Mesenchymal stem cell (in vitro differentiated cells and primary cell): ENCODE measurements around the gene NAB2.
A peak's percentile ranks its signal among the peaks of the same experiment; 100 is the strongest.

ENCODE experiments used
- DNase-seq: peaks from one replicate; pipeline ENCODE4 v3.0.0-alpha.2; 2013
- H2AFZ ChIP-seq: one replicate; pipeline ENCODE4 v1.6.1; 2013; ENCODE audit warnings: low read depth, mild to moderate bottlenecking, control low read depth, inconsistent platforms, low read length, moderate library complexity
- H2AK5ac ChIP-seq: 2 replicates; pipeline ENCODE4 v1.6.1; 2013; ENCODE audit warnings: low read length, moderate library complexity, mild to moderate bottlenecking, inconsistent platforms; ENCODE audit not compliant: severe bottlenecking
- H2BK120ac ChIP-seq: one replicate; pipeline ENCODE4 v1.6.1; 2013; ENCODE audit warnings: low read depth, mild to moderate bottlenecking, inconsistent platforms, low read length, moderate library complexity
- H2BK12ac ChIP-seq, 2 experiments: one replicate each; pipeline ENCODE4 v1.6.1; 2013; ENCODE audit warnings: inconsistent platforms in 2 of 2, low read length in 2 of 2, mild to moderate bottlenecking in 2 of 2, moderate library complexity in 2 of 2, control low read depth in 1 of 2
- H2BK15ac ChIP-seq: one replicate; pipeline ENCODE4 v1.6.1; 2013; ENCODE audit warnings: mild to moderate bottlenecking, low read depth, inconsistent platforms; ENCODE audit not compliant: poor library complexity, severe bottlenecking
- H2BK5ac ChIP-seq: 2 replicates; pipeline ENCODE4 v1.6.1; 2013; ENCODE audit warnings: low read depth, mild to moderate bottlenecking, low read length, control low read depth, inconsistent platforms; ENCODE audit not compliant: poor library complexity, severe bottlenecking
- H3K14ac ChIP-seq, 2 experiments: one replicate each; pipeline ENCODE4 v1.6.1; 2013; ENCODE audit warnings: inconsistent platforms in 2 of 2, low read length in 2 of 2, control low read depth in 1 of 2, mild to moderate bottlenecking in 1 of 2, moderate library complexity in 1 of 2
- H3K18ac ChIP-seq, 2 experiments: one replicate each; pipeline ENCODE4 v1.6.1; 2013; ENCODE audit warnings: inconsistent platforms in 2 of 2, low read length in 2 of 2, control low read depth in 1 of 2, low read depth in 1 of 2, mild to moderate bottlenecking in 1 of 2
- H3K23ac ChIP-seq, 2 experiments: one replicate each; pipeline ENCODE4 v1.6.1; 2013; ENCODE audit warnings: inconsistent platforms in 2 of 2, low read length in 2 of 2, mild to moderate bottlenecking in 2 of 2, moderate library complexity in 2 of 2, control low read depth in 1 of 2
- H3K27ac ChIP-seq: 2 replicates; pipeline ENCODE4 v1.5.1; 2013; ENCODE audit warnings: mild to moderate bottlenecking, moderate library complexity, low read length, control low read depth, inconsistent platforms; ENCODE audit not compliant: poor library complexity, severe bottlenecking
- H3K27me3 ChIP-seq, 2 experiments: 2 replicates each; pipeline versions ENCODE4 v1.6.1 to v1.7.0; 2013; ENCODE audit warnings: low read length in 2 of 2, mild to moderate bottlenecking in 2 of 2, moderate library complexity in 2 of 2, control low read depth in 1 of 2, inconsistent platforms in 1 of 2; ENCODE audit not compliant: control insufficient read depth in 1 of 2, insufficient read depth in 1 of 2
- H3K36me3 ChIP-seq, 2 experiments: 2 replicates each; pipeline versions ENCODE4 v1.6.1 to v1.7.0; 2013; ENCODE audit warnings: low read length in 2 of 2, control low read depth in 1 of 2, inconsistent platforms in 1 of 2, low read depth in 1 of 2, mild to moderate bottlenecking in 1 of 2; ENCODE audit not compliant: insufficient read depth in 2 of 2, control insufficient read depth in 1 of 2
- H3K4ac ChIP-seq, 2 experiments: one replicate each; pipeline ENCODE4 v1.6.1; 2013; ENCODE audit warnings: inconsistent platforms in 2 of 2, low read length in 2 of 2, mild to moderate bottlenecking in 2 of 2, moderate library complexity in 2 of 2, control low read depth in 1 of 2, low read depth in 1 of 2
- H3K4me1 ChIP-seq: 2 replicates; pipeline ENCODE4 v1.6.1; 2013; ENCODE audit warnings: low read depth, low read length, control low read depth; ENCODE audit not compliant: control insufficient read depth, insufficient read depth
- H3K4me2 ChIP-seq: 2 replicates; pipeline ENCODE4 v1.6.1; 2013; ENCODE audit warnings: low read length, mild to moderate bottlenecking, inconsistent platforms; ENCODE audit not compliant: poor library complexity, severe bottlenecking
- H3K4me3 ChIP-seq, 2 experiments: 2 replicates each; pipeline versions ENCODE4 v1.5.1 to v1.7.0; 2013; ENCODE audit warnings: low read length in 2 of 2, mild to moderate bottlenecking in 2 of 2, control low read depth in 1 of 2, low read depth in 1 of 2; ENCODE audit not compliant: insufficient read depth in 1 of 2
- H3K79me1 ChIP-seq: replicated peaks from 2 replicates; pipeline ENCODE4 v1.6.1; 2013; ENCODE audit warnings: mild to moderate bottlenecking, control low read depth, low read length, inconsistent platforms; ENCODE audit not compliant: poor library complexity, severe bottlenecking
- H3K9ac ChIP-seq: 2 replicates; pipeline ENCODE4 v1.7.0; 2013; ENCODE audit warnings: mild to moderate bottlenecking, low read length, moderate library complexity
- H3K9me3 ChIP-seq: 2 replicates; pipeline ENCODE4 v1.7.0; 2013; ENCODE audit warnings: mild to moderate bottlenecking, low read length; ENCODE audit not compliant: control insufficient read depth
- H4K8ac ChIP-seq: one replicate; pipeline ENCODE4 v1.6.1; 2013; ENCODE audit warnings: inconsistent platforms, mild to moderate bottlenecking, low read length, moderate library complexity
- H4K91ac ChIP-seq: one replicate; pipeline ENCODE4 v1.6.1; 2013; ENCODE audit warnings: mild to moderate bottlenecking, low read length, inconsistent platforms
- WGBS: methylation state at CpG from one replicate; pipeline ENCODE4 v1.1.7; 2013; ENCODE audit warnings: mixed read lengths; 5-methylcytosine and 5-hydroxymethylcytosine counted together

The NAB2 gene

DNA sequence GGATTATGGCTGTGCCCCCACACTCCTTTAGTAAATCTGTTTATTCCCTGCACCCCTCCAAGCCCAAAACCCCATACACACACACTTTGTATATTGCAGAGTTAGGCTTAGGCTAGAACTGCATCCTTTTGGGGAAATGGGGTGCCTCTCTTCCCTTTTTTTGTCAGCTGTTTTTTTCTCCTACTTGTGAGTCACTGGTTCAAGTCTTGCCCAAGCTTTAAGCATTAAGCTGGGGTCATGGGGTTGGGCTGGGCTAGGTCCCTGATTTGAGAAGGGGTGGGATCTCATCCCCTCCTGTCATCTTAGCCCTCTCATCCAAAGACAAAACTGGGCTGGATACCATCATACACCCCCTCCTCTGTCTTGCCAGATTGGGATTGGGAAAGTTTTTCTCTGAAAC is 41.0 kb downstream of the NAB2 start:
- H3K4me2 ChIP-seq, result peak overlapping the region; percentile 74

GRCh38 chr12:57130941-57131340 is 42.0 kb downstream of the NAB2 start:
- no peak overlapping the region for H2BK12ac ChIP-seq
- H3K79me1 ChIP-seq, result peaks cover 8% of the 10 kb centered on the region
- H4K8ac ChIP-seq, result no peak overlapping the region
- H3K36me3 ChIP-seq, result peaks cover 9 to 34% of the 10 kb centered on the region in 2 experiments
- no peak overlapping the region for H2BK5ac ChIP-seq
- peaks cover 45% of the 10 kb centered on the region for H3K4me1 ChIP-seq
- peak overlapping the region; percentile 95 for H3K9ac ChIP-seq
- H4K91ac ChIP-seq, result no peak overlapping the region
- H3K4me2 ChIP-seq, result peak overlapping the region; percentile 74
- no peak overlapping the region for H3K14ac ChIP-seq
- no peaks in the 10 kb centered on the region for H3K9me3 ChIP-seq
- no peak overlapping the region for H3K4ac ChIP-seq
- H3K27me3 ChIP-seq, result no peaks in the 10 kb centered on the region
- peak overlapping the region in 1 of 2 experiments; percentile 56 for H3K23ac ChIP-seq
- no peak overlapping the region for H2BK15ac ChIP-seq
- no peak overlapping the region for H3K18ac ChIP-seq
- H3K4me3 ChIP-seq, result peak overlapping the region in 1 of 2 experiments; percentile 91
- DNase-seq, result no peak
- H3K27ac ChIP-seq, result no peak overlapping the region
- H2BK120ac ChIP-seq, result no peak overlapping the region
- H2AFZ ChIP-seq, result no peak overlapping the region
- H2AK5ac ChIP-seq, result no peak overlapping the region
- WGBS, result no CpG with 5 or more reads among the region's 2 CpGs

More for the DNA sequence above, 41.0 kb downstream of the NAB2 start:
- Histone ChIP-seq H3K36me3 (peaks cover 7 to 28% of the 10 kb centered on the region in 2 experiments), H2BK5ac (no peak overlapping the region), H2BK15ac (no peak overlapping the region), H3K4me3 (peak overlapping the region; percentile 86 to 91), H2BK12ac (no peak overlapping the region), H2AK5ac (peak overlapping the region; percentile 53), H2BK120ac (peak overlapping the region; percentile 46), H3K18ac (peak overlapping the region; percentile 68 to 96), H3K9ac (peak overlapping the region; percentile 95), H2AFZ (no peak overlapping the region), H4K91ac (peak overlapping the region; percentile 57), H3K14ac (peak overlapping the region in 1 of 2 experiments; percentile 31), H3K27ac (no peak overlapping the region), H3K9me3 (no peaks in the 10 kb centered on the region), H3K23ac (no peak overlapping the region), H3K27me3 (no peaks in the 10 kb centered on the region), H3K4me1 (peaks cover 36% of the 10 kb centered on the region), H4K8ac (no peak overlapping the region), H3K79me1 (peaks cover 8% of the 10 kb centered on the region), H3K4ac (peak overlapping the region in 1 of 2 experiments; percentile 63)
- DNase-seq, result peak; percentile 61

- Histone ChIP-seq H2BK15ac (peak overlapping the region; percentile 21), H3K14ac (no peak overlapping the region), H3K23ac (peak overlapping the region in 1 of 2 experiments; percentile 56), H3K36me3 (peaks cover 16 to 34% of the 10 kb centered on the region in 2 experiments), H3K4ac (peak overlapping the region in 1 of 2 experiments; percentile 42), H3K9ac (peak overlapping the region; percentile 95), H3K27ac (peak overlapping the region; percentile 54), H3K79me1 (peaks cover 10% of the 10 kb centered on the region), H3K4me2 (peak overlapping the region; percentile 31), H2BK120ac (no peak overlapping the region), H3K27me3 (no peaks in the 10 kb centered on the region), H4K8ac (no peak overlapping the region), H2AK5ac (peak overlapping the region; percentile 47), H2BK5ac (no peak overlapping the region), H2BK12ac (no peak overlapping the region), H3K9me3 (no peaks in the 10 kb centered on the region), H3K4me1 (peaks cover 47% of the 10 kb centered on the region), H2AFZ (no peak overlapping the region), H3K18ac (peak overlapping the region; percentile 19 to 43), H4K91ac (no peak overlapping the region), H3K4me3 (peak overlapping the region in 1 of 2 experiments; percentile 91)
- no peak for DNase-seq
- WGBS, result 54% methylated on average over 8 of the region's 9 CpGs
Observed at GRCh38 chr12:57131896-57132744, 43.2 kb downstream of the NAB2 start.

DNA sequence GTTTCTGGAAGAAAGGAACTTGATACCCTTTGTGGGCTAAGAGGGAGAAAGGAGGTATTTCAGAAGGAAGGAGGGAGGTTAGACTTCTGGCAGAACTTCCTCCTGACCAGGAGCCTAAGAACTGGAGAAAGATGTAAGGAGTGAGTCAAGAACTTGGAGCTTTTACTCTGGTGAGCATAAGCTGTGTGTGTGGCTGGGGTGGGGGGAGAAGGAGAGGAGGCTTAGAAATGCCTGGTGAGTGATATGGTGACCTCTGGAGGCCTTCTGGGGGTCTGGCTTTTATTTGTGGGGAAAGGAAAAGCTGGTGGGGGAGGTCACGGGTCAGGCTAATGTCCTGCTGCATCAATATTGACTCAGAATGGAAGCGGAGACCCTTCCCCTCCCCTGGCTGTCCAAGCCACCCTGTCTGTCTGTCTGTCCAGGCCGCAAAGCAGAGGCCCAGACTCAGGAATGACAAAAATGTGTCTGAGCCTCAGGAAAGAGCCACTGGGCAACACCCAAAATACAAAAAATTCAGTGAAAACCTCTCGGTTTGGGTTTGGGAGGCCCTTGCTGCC is 44.2 kb downstream of the NAB2 start:
- Histone ChIP-seq H3K14ac (no peak overlapping the region), H2AFZ (no peak overlapping the region), H2AK5ac (peak overlapping the region; percentile 47), H3K9me3 (no peaks in the 10 kb centered on the region), H3K27ac (peak overlapping the region; percentile 54), H4K8ac (no peak overlapping the region), H3K4me3 (peak overlapping the region in 1 of 2 experiments; percentile 91), H2BK12ac (peak overlapping the region in 1 of 2 experiments; percentile 45), H3K4me2 (peak overlapping the region; percentile 54), H3K23ac (no peak overlapping the region), H3K79me1 (peaks cover 14% of the 10 kb centered on the region), H2BK120ac (peak overlapping the region; percentile 42), H3K18ac (no peak overlapping the region), H4K91ac (no peak overlapping the region), H3K27me3 (no peaks in the 10 kb centered on the region), H3K36me3 (peaks cover 20 to 43% of the 10 kb centered on the region in 2 experiments), H3K4me1 (peaks cover 45% of the 10 kb centered on the region), H3K9ac (peak overlapping the region; percentile 95), H3K4ac (peak overlapping the region in 1 of 2 experiments; percentile 71), H2BK5ac (no peak overlapping the region), H2BK15ac (no peak overlapping the region)
- WGBS, result 2% methylated on average over 3 of the region's 4 CpGs
- DNase-seq, result no peak
